PFSK-1 (cell line): ENCODE measurements around the gene TMEM272.

Experiments
- POLR2AphosphoS5 ChIP-seq: IDR thresholded peaks from 2 replicates; pipeline ENCODE4 v1.6.1; 2012; ENCODE audit warnings: low read depth, mild to moderate bottlenecking, control low read depth, low read length, moderate library complexity
- SIN3A ChIP-seq: IDR thresholded peaks from 2 replicates; pipeline ENCODE4 v1.6.1; 2012; ENCODE audit warnings: mild to moderate bottlenecking, low read length, moderate library complexity, borderline replicate concordance; ENCODE audit not compliant: insufficient read depth
- TAF1 ChIP-seq: IDR thresholded peaks from 2 replicates; pipeline ENCODE4 v1.6.1; 2012; ENCODE audit warnings: low read length, control low read depth, borderline replicate concordance; ENCODE audit not compliant: insufficient read depth

- no peak for TF ChIP-seq POLR2AphosphoS5
- TF ChIP-seq SIN3A = no peak
- TF ChIP-seq TAF1 = no peak
Observed at GRCh38 chr13:51776179-51776578, 68.8 kb downstream of the TMEM272 start.
